GM12878 (cell line): ENCODE results near the gene BBS10. TPM values are rescaled to one million over a fixed set of nuclear protein-coding genes. Genes with fewer than 3 reads are reported as not detected.

Experiments used
- BACH1 ChIP-seq: fragments of 450-650 bp; IDR thresholded peaks from 2 replicates; pipeline ENCODE4 v1.6.1; 2017; ENCODE audit warnings: mild to moderate bottlenecking, borderline replicate concordance
- BCL11A ChIP-seq: IDR thresholded peaks from 2 replicates; pipeline ENCODE4 v1.6.1; 2011; ENCODE audit warnings: low read depth, low read length
- CBFB ChIP-seq: IDR thresholded peaks from 2 replicates; pipeline ENCODE4 v1.6.1; 2016; ENCODE audit warnings: antibody characterized with exemption, low read depth
- CBX3 ChIP-seq: fragments of 200-600 bp; sonication (generic); IDR thresholded peaks from 2 replicates; pipeline ENCODE4 v1.6.1; 2016; ENCODE audit warnings: low read depth, borderline replicate concordance
- CEBPB ChIP-seq, 2 experiments: fragments of 150-350 bp in 1 of 2; IDR thresholded peaks; 2 replicates each; pipeline ENCODE4 v1.6.1; 2012 to 2014; ENCODE audit warnings: low read depth in 2 of 2, low read length in 2 of 2, borderline replicate concordance in 1 of 2, inconsistent platforms in 1 of 2
- CREB1 ChIP-seq: IDR thresholded peaks from 2 replicates; pipeline ENCODE4 v1.6.1; 2012; ENCODE audit warnings: low read depth, mild to moderate bottlenecking, inconsistent platforms
- ETV6 ChIP-seq, 2 experiments: fragments of 450-650 bp in 1 of 2; IDR thresholded peaks in 1 of 2; conservative IDR thresholded peaks in 1 of 2; 2 replicates each; pipeline ENCODE4 v1.6.1; 2014; ENCODE audit warnings: antibody characterized with exemption in 1 of 2, borderline replicate concordance in 1 of 2, low read depth in 1 of 2, mild to moderate bottlenecking in 1 of 2, moderate library complexity in 1 of 2
- KDM1A ChIP-seq: fragments of 200-600 bp; sonication (generic); IDR thresholded peaks from 2 replicates; pipeline ENCODE4 v1.6.1; 2016; ENCODE audit warnings: borderline replicate concordance
- MTA2 ChIP-seq: fragments of 450-650 bp; IDR thresholded peaks from 2 replicates; pipeline ENCODE4 v1.6.1; 2016; ENCODE audit warnings: low read depth, mild to moderate bottlenecking, moderate library complexity
- NFYA ChIP-seq: IDR thresholded peaks from 2 replicates; pipeline ENCODE4 v1.6.1; 2011; ENCODE audit warnings: low read depth, mild to moderate bottlenecking, low read length, improper control_type of control experiment, borderline replicate concordance
- POLR2A ChIP-seq: IDR thresholded peaks from 2 replicates; pipeline ENCODE4 v1.6.1; 2011; ENCODE audit warnings: low read depth, mild to moderate bottlenecking, low read length
- RAD21 ChIP-seq: IDR thresholded peaks from 2 replicates; pipeline ENCODE4 v1.6.1; 2011; ENCODE audit warnings: mild to moderate bottlenecking, low read depth, low read length, moderate library complexity; ENCODE audit not compliant: insufficient read depth
- SPI1 ChIP-seq: IDR thresholded peaks from 2 replicates; pipeline ENCODE4 v1.6.1; 2011; ENCODE audit warnings: low read depth, mild to moderate bottlenecking, low read length, moderate library complexity, borderline replicate concordance; ENCODE audit not compliant: insufficient read depth
- ZNF207 ChIP-seq: fragments of 450-650 bp; IDR thresholded peaks from 2 replicates; pipeline ENCODE4 v1.6.1; 2014; ENCODE audit warnings: antibody characterized with exemption, mild to moderate bottlenecking, borderline replicate concordance
- ZNF24 ChIP-seq: fragments of 450-650 bp; IDR thresholded peaks from 2 replicates; pipeline ENCODE4 v1.6.1; 2017; ENCODE audit warnings: antibody characterized with exemption, mild to moderate bottlenecking
- ZNF274 ChIP-seq: IDR thresholded peaks from one replicate; pipeline ENCODE4 v1.8.0; 2011; ENCODE audit not compliant: insufficient read length, insufficient read depth
- polyA plus RNA-seq, 11 experiments: library from polyadenylated mRNA; depleted of rRNA in 4 of 11; unstranded in 6 of 11; stranded (reverse) in 5 of 11; fragments of >200 nt; fragmentation: Nextera tagmentation in 4 of 11; fragmentation: Illumina TruSeq in 1 of 11; extraction: Ambion mirVana in 4 of 11; extraction: Trizol in 1 of 11; gene quantifications; 1 replicate in 1 of 11; 2 replicates in 10 of 11; pipeline versions ENCODE4 v1.2.1 to v1.2.3, GENCODE V29; 2011 to 2016; ENCODE audit warnings: inconsistent platforms in 2 of 11, missing spikeins in 2 of 11, low read depth in 1 of 11
- total RNA-seq, 4 experiments: library from RNA; depleted of rRNA in 3 of 4; stranded (reverse); fragments of >200 nt in 3 of 4; fragmentation: Illumina TruSeq in 1 of 4; extraction: Trizol in 1 of 4; gene quantifications; 2 replicates each; pipeline versions ENCODE4 v1.2.1 to v1.2.3, GENCODE V29; 2013 to 2021
- TF ChIP-seq, protein P1 (sequence below): IDR thresholded peaks from 2 replicates; pipeline ENCODE4 v1.6.1; 2012; ENCODE audit warnings: improper control_type of control experiment, low read depth, low read length; ENCODE audit not compliant: insufficient replicate concordance
- TF ChIP-seq, protein P2 (sequence below): IDR thresholded peaks from 2 replicates; pipeline ENCODE4 v1.6.1; 2011; ENCODE audit warnings: borderline replicate concordance, low read depth, mild to moderate bottlenecking, moderate library complexity, mixed read lengths, low read length; ENCODE audit not compliant: insufficient read depth; ENCODE audit errors: extremely low read length
- TF ChIP-seq, protein P3 (sequence below): IDR thresholded peaks from 2 replicates; pipeline ENCODE4 v1.6.1; 2011; ENCODE audit warnings: low read depth, low read length, improper control_type of control experiment, borderline replicate concordance
- TF ChIP-seq, protein P4 (sequence below): fragments of 450-650 bp; IDR thresholded peaks from 2 replicates; pipeline ENCODE4 v1.6.1; 2018; ENCODE audit warnings: borderline replicate concordance, mild to moderate bottlenecking; ENCODE audit not compliant: partially characterized antibody

The BBS10 gene
- total and polyA plus RNA-seq, 10 of the 15 experiments (the other 5 are each of a cell fraction or from before 2014, with no cell fraction given) = 1.2 to 9.8 (median 5.9) TPM

DNA sequence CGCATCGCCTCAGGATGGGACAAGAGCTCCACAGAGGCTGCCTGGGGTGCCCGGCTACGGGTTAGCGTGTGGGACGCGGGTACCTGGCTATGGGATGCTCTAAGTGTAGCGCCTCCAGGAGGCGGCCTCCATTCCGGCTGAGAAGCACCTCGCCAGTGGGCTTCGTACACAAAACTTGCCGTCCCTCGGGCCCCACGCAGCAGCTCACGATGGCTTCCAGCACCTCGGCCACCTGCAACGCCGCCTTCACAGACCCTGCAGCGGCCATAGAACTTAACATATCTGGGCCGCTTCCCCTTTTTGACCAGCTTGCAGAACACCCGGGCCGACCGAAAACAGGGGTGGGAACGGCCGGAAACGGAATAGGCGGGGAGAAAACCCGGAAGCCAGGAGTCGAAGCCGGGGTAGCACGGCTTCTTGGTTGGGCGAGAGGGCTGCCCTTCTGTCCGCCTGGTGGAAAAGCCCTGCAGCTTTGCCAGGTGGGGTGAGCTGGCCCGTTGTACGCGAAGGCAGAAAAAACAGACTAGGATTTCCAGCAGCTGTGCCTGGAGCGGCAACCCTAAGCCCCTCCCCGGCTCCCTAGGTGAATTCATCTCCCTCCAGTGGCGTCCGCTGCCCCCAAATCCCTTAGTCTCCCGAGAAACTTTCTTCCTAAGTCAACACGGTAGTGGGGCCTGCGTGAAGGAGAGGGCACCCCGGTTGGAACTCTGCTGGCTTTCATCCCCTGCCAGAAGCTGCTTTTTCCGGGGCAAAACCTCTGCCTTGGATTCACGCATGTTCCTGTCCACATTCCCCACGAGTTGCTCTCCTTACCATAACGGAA, at the start of gene BBS10 (continued):
- TF ChIP-seq, protein P1, sequence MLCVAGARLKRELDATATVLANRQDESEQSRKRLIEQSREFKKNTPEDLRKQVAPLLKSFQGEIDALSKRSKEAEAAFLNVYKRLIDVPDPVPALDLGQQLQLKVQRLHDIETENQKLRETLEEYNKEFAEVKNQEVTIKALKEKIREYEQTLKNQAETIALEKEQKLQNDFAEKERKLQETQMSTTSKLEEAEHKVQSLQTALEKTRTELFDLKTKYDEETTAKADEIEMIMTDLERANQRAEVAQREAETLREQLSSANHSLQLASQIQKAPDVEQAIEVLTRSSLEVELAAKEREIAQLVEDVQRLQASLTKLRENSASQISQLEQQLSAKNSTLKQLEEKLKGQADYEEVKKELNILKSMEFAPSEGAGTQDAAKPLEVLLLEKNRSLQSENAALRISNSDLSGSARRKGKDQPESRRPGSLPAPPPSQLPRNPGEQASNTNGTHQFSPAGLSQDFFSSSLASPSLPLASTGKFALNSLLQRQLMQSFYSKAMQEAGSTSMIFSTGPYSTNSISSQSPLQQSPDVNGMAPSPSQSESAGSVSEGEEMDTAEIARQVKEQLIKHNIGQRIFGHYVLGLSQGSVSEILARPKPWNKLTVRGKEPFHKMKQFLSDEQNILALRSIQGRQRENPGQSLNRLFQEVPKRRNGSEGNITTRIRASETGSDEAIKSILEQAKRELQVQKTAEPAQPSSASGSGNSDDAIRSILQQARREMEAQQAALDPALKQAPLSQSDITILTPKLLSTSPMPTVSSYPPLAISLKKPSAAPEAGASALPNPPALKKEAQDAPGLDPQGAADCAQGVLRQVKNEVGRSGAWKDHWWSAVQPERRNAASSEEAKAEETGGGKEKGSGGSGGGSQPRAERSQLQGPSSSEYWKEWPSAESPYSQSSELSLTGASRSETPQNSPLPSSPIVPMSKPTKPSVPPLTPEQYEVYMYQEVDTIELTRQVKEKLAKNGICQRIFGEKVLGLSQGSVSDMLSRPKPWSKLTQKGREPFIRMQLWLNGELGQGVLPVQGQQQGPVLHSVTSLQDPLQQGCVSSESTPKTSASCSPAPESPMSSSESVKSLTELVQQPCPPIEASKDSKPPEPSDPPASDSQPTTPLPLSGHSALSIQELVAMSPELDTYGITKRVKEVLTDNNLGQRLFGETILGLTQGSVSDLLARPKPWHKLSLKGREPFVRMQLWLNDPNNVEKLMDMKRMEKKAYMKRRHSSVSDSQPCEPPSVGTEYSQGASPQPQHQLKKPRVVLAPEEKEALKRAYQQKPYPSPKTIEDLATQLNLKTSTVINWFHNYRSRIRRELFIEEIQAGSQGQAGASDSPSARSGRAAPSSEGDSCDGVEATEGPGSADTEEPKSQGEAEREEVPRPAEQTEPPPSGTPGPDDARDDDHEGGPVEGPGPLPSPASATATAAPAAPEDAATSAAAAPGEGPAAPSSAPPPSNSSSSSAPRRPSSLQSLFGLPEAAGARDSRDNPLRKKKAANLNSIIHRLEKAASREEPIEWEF = no peak
- no peak for TF ChIP-seq BACH1
- no peak for TF ChIP-seq ZNF207
- peak; percentile 93 for TF ChIP-seq POLR2A
- TF ChIP-seq BCL11A = no peak
- TF ChIP-seq, protein P2, sequence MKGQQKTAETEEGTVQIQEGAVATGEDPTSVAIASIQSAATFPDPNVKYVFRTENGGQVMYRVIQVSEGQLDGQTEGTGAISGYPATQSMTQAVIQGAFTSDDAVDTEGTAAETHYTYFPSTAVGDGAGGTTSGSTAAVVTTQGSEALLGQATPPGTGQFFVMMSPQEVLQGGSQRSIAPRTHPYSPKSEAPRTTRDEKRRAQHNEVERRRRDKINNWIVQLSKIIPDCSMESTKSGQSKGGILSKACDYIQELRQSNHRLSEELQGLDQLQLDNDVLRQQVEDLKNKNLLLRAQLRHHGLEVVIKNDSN = no peak
- no peak for TF ChIP-seq CBX3
- 0 out of 2 replicates have a peak, but pooled peaks have one; percentile 7 for TF ChIP-seq RAD21
- TF ChIP-seq ZNF24 = no peak
- TF ChIP-seq, protein P3, sequence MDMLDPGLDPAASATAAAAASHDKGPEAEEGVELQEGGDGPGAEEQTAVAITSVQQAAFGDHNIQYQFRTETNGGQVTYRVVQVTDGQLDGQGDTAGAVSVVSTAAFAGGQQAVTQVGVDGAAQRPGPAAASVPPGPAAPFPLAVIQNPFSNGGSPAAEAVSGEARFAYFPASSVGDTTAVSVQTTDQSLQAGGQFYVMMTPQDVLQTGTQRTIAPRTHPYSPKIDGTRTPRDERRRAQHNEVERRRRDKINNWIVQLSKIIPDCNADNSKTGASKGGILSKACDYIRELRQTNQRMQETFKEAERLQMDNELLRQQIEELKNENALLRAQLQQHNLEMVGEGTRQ = no peak
- TF ChIP-seq NFYA = no peak
- no peak for TF ChIP-seq KDM1A
- no peak for TF ChIP-seq ZNF274
- TF ChIP-seq SPI1 = peak; percentile 98
- no peak for TF ChIP-seq MTA2
- peak; percentile 63; the same call in 1 of the 2 replicates for TF ChIP-seq CBFB
- TF ChIP-seq CEBPB (IDR thresholded peaks at IDR 0.05; ENCODE audit: borderline replicate concordance in 1 of 2, low read depth in 2 of 2, low read length in 2 of 2) = no peak
- TF ChIP-seq, protein P4, sequence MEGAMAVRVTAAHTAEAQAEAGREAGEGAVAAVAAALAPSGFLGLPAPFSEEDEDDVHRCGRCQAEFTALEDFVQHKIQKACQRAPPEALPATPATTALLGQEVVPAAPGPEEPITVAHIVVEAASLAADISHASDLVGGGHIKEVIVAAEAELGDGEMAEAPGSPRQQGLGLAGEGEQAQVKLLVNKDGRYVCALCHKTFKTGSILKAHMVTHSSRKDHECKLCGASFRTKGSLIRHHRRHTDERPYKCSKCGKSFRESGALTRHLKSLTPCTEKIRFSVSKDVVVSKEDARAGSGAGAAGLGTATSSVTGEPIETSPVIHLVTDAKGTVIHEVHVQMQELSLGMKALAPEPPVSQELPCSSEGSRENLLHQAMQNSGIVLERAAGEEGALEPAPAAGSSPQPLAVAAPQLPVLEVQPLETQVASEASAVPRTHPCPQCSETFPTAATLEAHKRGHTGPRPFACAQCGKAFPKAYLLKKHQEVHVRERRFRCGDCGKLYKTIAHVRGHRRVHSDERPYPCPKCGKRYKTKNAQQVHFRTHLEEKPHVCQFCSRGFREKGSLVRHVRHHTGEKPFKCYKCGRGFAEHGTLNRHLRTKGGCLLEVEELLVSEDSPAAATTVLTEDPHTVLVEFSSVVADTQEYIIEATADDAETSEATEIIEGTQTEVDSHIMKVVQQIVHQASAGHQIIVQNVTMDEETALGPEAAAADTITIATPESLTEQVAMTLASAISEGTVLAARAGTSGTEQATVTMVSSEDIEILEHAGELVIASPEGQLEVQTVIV = peak; percentile 76
- peak; percentile 64 for TF ChIP-seq CREB1
- TF ChIP-seq ETV6 (conservative IDR thresholded peaks at IDR 0.05 in 1 of 2, IDR thresholded peaks at IDR 0.05 in 1 of 2; ENCODE audit: borderline replicate concordance in 1 of 2, low read depth in 1 of 2) = peak in 1 of 2 experiments; percentile 60; a peak in 1 of 4 replicates
